SK-N-SH treated with all-trans-retinoic acid at 6 μM for 48 hours (cell line): ENCODE results near the gene WDR5.

Source experiments
- ATAC-seq: fragments of 200-7000 bp; cut with Tn5 transposase; 3 replicates; pipeline ENCODE4 v1.9.1; 2020; ENCODE audit warnings: mild to moderate bottlenecking, moderate library complexity
- CSDC2 ChIP-seq: fragments of 250-450 bp; sonication (Bioruptor Pico); IDR thresholded peaks from 2 replicates; pipeline ENCODE4 v1.5.0; 2020; ENCODE audit warnings: mild to moderate bottlenecking, moderate library complexity
- CSRNP3 ChIP-seq: fragments of 250-450 bp; sonication (Bioruptor Pico); IDR thresholded peaks from 2 replicates; pipeline ENCODE4 v1.5.1; 2021; ENCODE audit warnings: mild to moderate bottlenecking, moderate library complexity
- ESRRG ChIP-seq: fragments of 250-450 bp; sonication (Bioruptor Pico); IDR thresholded peaks from 2 replicates; pipeline ENCODE4 v1.6.1; 2021; ENCODE audit warnings: mild to moderate bottlenecking
- GLIS3 ChIP-seq: fragments of 250-450 bp; sonication (Bioruptor Pico); IDR thresholded peaks from 2 replicates; pipeline ENCODE4 v1.5.0; 2020; ENCODE audit warnings: mild to moderate bottlenecking, moderate library complexity
- OSR1 ChIP-seq: fragments of 250-450 bp; sonication (Bioruptor Pico); IDR thresholded peaks from 2 replicates; pipeline ENCODE4 v1.8.0; 2022; ENCODE audit warnings: moderate library complexity, mild to moderate bottlenecking, inconsistent platforms
- POU6F1 ChIP-seq: fragments of 250-450 bp; sonication (Bioruptor Pico); IDR thresholded peaks from 2 replicates; pipeline ENCODE4 v1.8.0; 2021; ENCODE audit warnings: low read depth, mild to moderate bottlenecking, moderate library complexity, borderline replicate concordance
- PPARA ChIP-seq: fragments of 250-450 bp; sonication (Bioruptor Pico); IDR thresholded peaks from 2 replicates; pipeline ENCODE4 v1.5.0; 2020; ENCODE audit warnings: mild to moderate bottlenecking, borderline replicate concordance
- RARB ChIP-seq: fragments of 250-450 bp; sonication (Bioruptor Pico); IDR thresholded peaks from 2 replicates; pipeline ENCODE4 v1.8.0; 2021; ENCODE audit warnings: mild to moderate bottlenecking, moderate library complexity
- SNAI2 ChIP-seq: fragments of 250-450 bp; sonication (Bioruptor Pico); IDR thresholded peaks from 2 replicates; pipeline ENCODE4 v1.5.0; 2020; ENCODE audit warnings: mild to moderate bottlenecking, moderate library complexity
- TCF4 ChIP-seq: fragments of 250-450 bp; sonication (Bioruptor Pico); IDR thresholded peaks from 2 replicates; pipeline ENCODE4 v1.8.0; 2021; ENCODE audit warnings: mild to moderate bottlenecking, moderate library complexity, borderline replicate concordance
- ZFP3 ChIP-seq: fragments of 250-450 bp; sonication (Bioruptor Pico); IDR thresholded peaks from 2 replicates; pipeline ENCODE4 v1.5.0; 2020; ENCODE audit warnings: mild to moderate bottlenecking, moderate library complexity
- ZFP30 ChIP-seq: fragments of 450-650 bp; formaldehyde crosslinking; IDR thresholded peaks from 2 replicates; pipeline ENCODE4 v1.5.0; 2022; ENCODE audit warnings: mild to moderate bottlenecking, moderate library complexity
- ZNF565 ChIP-seq: fragments of 450-650 bp; formaldehyde crosslinking; conservative IDR thresholded peaks from 2 replicates; pipeline ENCODE4 v1.5.0; 2020; ENCODE audit warnings: low read depth, mild to moderate bottlenecking, moderate library complexity
- ZNF8 ChIP-seq: fragments of 450-650 bp; formaldehyde crosslinking; IDR thresholded peaks from 2 replicates; pipeline ENCODE4 v1.5.0; 2020; ENCODE audit warnings: mild to moderate bottlenecking, moderate library complexity
- TF ChIP-seq, protein P1 (sequence below): fragments of 250-450 bp; sonication (Bioruptor Pico); IDR thresholded peaks from 2 replicates; pipeline ENCODE4 v1.8.0; 2020; ENCODE audit warnings: mild to moderate bottlenecking, moderate library complexity, borderline replicate concordance
- TF ChIP-seq, protein P2 (sequence below): fragments of 250-450 bp; sonication (Bioruptor Pico); IDR thresholded peaks from 2 replicates; pipeline ENCODE4 v1.5.1; 2020; ENCODE audit warnings: low read depth, mild to moderate bottlenecking, moderate library complexity

Gene WDR5

DNA sequence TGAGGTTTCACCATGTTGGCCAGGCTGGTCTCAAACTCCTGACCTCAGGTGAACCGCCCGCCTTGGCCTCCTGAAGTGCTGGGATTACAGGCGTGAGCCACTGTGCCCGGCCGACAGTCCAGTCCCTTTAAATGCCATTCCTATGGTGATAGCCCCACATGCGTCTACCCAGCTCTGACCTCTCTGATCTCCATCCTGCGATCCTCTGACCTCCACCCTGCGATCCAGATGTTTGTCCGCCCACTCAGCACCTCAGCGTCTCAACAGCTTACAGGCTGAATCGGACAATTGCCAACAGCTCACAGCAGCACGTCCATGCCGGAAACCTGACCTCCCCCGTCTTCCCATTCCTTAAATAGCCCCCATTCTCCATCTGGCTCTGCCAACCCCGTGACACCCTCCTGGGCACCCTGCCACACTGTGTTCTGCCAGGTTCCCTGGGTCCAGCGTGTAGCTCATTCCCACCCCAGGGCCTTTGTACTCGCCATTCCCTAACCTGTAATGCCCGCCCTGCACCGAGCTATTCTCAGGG is 72.5 kb downstream of the WDR5 start:
- no peak for TF ChIP-seq ZFP30
- TF ChIP-seq GLIS3 (CRISPR knock-in tag) = no peak
- no peak for TF ChIP-seq CSRNP3 (CRISPR knock-in tag)
- no peak for TF ChIP-seq ZNF8 (CRISPR knock-in tag)
- TF ChIP-seq, protein P1, sequence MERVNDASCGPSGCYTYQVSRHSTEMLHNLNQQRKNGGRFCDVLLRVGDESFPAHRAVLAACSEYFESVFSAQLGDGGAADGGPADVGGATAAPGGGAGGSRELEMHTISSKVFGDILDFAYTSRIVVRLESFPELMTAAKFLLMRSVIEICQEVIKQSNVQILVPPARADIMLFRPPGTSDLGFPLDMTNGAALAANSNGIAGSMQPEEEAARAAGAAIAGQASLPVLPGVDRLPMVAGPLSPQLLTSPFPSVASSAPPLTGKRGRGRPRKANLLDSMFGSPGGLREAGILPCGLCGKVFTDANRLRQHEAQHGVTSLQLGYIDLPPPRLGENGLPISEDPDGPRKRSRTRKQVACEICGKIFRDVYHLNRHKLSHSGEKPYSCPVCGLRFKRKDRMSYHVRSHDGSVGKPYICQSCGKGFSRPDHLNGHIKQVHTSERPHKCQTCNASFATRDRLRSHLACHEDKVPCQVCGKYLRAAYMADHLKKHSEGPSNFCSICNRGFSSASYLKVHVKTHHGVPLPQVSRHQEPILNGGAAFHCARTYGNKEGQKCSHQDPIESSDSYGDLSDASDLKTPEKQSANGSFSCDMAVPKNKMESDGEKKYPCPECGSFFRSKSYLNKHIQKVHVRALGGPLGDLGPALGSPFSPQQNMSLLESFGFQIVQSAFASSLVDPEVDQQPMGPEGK (CRISPR knock-in tag) = no peak
- TF ChIP-seq POU6F1 (CRISPR knock-in tag) = no peak
- TF ChIP-seq CSDC2 (CRISPR knock-in tag) = no peak
- no peak for TF ChIP-seq ESRRG (CRISPR knock-in tag)
- no peak for TF ChIP-seq ZFP3
- no peak for TF ChIP-seq ZNF565 (CRISPR knock-in tag)
- TF ChIP-seq SNAI2 (CRISPR knock-in tag) = no peak
- TF ChIP-seq TCF4 (CRISPR knock-in tag) = no peak
- no peak for TF ChIP-seq RARB
- no peak for ATAC-seq

DNA sequence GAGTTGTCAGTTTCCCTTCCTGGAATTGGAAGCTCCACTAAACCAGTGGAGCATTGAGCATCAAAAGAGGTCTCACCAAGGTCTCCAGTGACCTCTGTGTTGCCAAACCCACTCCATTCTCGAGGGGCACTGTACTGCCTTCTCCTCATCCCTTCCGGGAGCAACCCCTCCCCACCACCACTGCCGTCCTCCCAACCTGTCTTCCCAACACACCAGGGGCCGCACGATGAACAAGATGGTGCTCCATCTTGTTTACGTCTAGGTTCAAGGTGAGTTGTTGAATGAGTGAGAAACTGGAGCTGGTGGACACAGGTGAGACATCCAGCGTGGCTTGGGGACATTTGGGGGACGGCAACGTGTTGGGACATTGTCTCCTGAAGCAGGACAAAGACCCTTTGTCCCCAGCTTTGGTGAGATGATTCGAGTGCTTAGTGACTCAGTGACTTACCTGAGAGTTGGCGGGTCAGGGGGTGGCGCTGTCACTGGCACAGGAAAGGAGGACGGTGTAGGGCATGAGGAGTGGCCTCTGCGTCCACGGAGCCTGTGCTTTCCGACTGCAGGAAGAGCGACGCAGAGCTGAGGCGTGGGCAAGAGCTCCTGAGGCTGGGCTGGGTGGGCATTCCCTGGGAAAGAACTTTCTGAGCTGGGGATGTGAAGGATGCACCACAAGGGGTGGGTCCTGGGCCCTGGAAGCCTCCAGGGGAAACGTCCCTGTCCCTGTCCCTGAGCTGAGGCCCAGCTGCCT is 73.3 kb downstream of the WDR5 start:
- no peak for TF ChIP-seq SNAI2 (CRISPR knock-in tag)
- no peak for TF ChIP-seq PPARA (CRISPR knock-in tag)
- TF ChIP-seq TCF4 (CRISPR knock-in tag) = no peak
- TF ChIP-seq, protein P2, sequence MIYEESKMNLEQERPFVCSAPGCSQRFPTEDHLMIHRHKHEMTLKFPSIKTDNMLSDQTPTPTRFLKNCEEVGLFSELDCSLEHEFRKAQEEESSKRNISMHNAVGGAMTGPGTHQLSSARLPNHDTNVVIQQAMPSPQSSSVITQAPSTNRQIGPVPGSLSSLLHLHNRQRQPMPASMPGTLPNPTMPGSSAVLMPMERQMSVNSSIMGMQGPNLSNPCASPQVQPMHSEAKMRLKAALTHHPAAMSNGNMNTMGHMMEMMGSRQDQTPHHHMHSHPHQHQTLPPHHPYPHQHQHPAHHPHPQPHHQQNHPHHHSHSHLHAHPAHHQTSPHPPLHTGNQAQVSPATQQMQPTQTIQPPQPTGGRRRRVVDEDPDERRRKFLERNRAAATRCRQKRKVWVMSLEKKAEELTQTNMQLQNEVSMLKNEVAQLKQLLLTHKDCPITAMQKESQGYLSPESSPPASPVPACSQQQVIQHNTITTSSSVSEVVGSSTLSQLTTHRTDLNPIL (CRISPR knock-in tag) = no peak
- TF ChIP-seq ZFP3 = no peak
- no peak for TF ChIP-seq OSR1 (CRISPR knock-in tag)
- ATAC-seq = no peak
